Cardiac fibroblast (primary cell): ENCODE data around the gene FGD6.
"Not testable (repeated sequence)": the region's sequence is repeated elsewhere in the genome, so short reads cannot be mapped to it uniquely, and the experiment has no call there.

Experiments used
- DNase-seq, 2 donors: peaks; one replicate each; pipeline versions ENCODE4 v3.0.0 to v3.0.0-alpha.2; 2010; ENCODE audit warnings: low read depth in 2 of 2
- H3K4me3 ChIP-seq, 2 donors: replicated peaks in 1 of 2; 1 replicate in 1 of 2; 2 replicates in 1 of 2; pipeline ENCODE4 v1.5.1; 2011; ENCODE audit warnings: low read depth in 2 of 2, low read length in 2 of 2, mild to moderate bottlenecking in 2 of 2, moderate library complexity in 1 of 2
- CTCF ChIP-seq: IDR thresholded peaks from one replicate; pipeline ENCODE4 v1.5.1; 2011; ENCODE audit warnings: low read depth, mild to moderate bottlenecking, low read length, inconsistent platforms

The FGD6 gene

GRCh38 chr12:95200128-95200894 lies 17.0 kb downstream of the FGD6 start:
- peak overlapping the region in 1 of 2 donors; percentile 5 for H3K4me3 ChIP-seq
- DNase-seq, result peak; percentile 37 to 66

GRCh38 chr12:95198914-95199313 lies 18.4 kb downstream of the FGD6 start:
- DNase-seq, result no peak
- no peak for TF ChIP-seq CTCF
- H3K4me3 ChIP-seq, result no peak overlapping the region

More at GRCh38 chr12:95200128-95200894, 17.0 kb downstream of the FGD6 start:
- TF ChIP-seq CTCF, result no peak

- no peak for DNase-seq
- H3K4me3 ChIP-seq, result no peak overlapping the region
- TF ChIP-seq CTCF, result no peak
These were observed 19.6 kb downstream of the FGD6 start for GRCh38 chr12:95197636-95198035.

- H3K4me3 ChIP-seq, DNase-seq: not testable (repeated sequence)
These were observed 20.2 kb downstream of the FGD6 start for GRCh38 chr12:95196875-95197569.

GRCh38 chr12:95195122-95195521 lies 22.1 kb downstream of the FGD6 start:
- DNase-seq, result no peak
- no peak for TF ChIP-seq CTCF
- H3K4me3 ChIP-seq, result no peak overlapping the region

- no peak for DNase-seq
These were observed 24.1 kb downstream of the FGD6 start for GRCh38 chr12:95193139-95193538.

More at GRCh38 chr12:95193139-95193538, 24.1 kb downstream of the FGD6 start:
- TF ChIP-seq CTCF, result no peak
- H3K4me3 ChIP-seq, result no peak overlapping the region
